Activated CD4-positive, CD25-positive, alpha-beta regulatory T cell treated with anti-CD3 and anti-CD28 coated beads, Interleukin-2, amount 50 U/mL, for 24 hours (primary cell): ENCODE results near the gene PRKN.
"Not testable (repeated sequence)": the region's sequence is repeated elsewhere in the genome, so short reads cannot be mapped to it uniquely, and the experiment has no call there.

Source experiments
- ATAC-seq, 2 donors: fragments of 150-1000 bp; cut with Tn5 transposase; one replicate each; pipeline ENCODE4 v1.10.0; 2021; ENCODE audit warnings: mild to moderate bottlenecking in 1 of 2, moderate library complexity in 1 of 2

PRKN gene

DNA sequence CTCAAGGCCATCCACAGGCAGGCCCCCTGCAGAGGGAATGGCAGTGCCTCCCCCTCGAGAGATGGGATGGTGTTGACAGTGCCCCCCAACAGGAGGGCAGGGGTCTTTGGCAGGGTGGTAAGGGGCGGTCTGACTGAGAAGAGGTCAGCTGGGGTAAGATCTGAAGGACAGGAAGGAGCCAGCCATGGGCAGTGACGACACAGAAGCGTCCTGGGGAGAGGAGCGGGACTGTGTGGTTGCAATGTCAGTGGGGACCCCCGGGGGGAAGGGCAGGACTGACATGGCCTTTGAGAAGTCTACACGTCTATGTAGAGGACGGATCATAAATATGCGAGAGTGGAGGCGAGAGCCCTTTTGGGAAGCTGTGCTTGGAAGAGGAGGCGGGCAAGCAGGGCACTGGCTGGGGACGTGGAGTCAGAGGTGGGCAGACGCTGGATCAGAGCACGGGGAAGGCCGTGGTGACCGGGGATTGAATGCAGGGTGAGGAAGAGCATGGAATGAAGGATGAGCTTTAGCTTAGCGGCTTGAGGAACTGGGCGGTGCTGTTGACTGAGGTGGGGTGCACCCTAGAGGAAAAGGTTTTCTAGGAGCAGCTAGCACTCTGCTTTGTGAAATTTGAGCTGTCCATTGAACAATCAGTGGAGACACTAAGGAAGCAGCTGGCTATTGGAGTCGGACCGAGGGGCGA is 1371.3 kb downstream of the PRKN start:
- no peak for ATAC-seq

DNA sequence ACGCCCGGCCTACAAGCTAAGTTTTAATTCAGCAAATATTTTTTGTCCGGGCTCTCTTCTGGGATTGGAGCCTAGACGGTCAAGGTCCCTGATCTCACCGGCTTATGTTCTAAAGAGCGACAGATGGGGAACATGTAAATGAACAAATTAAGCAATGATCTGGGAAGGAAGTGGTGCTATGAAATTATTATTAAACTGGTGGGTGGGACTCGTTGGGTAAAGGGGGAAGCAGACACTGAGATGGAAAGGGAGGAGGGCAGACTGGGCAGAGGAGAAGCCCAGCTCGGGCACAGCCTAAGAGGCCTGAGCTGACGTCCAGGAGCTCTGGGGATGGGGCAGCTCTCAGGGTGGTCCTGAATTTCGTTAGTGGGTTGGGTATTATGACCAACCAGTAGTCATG is 1371.9 kb downstream of the PRKN start:
- no peak for ATAC-seq

- ATAC-seq, result no peak
Observed at GRCh38 chr6:161354956-161355355, 1372.6 kb downstream of the PRKN start.

DNA sequence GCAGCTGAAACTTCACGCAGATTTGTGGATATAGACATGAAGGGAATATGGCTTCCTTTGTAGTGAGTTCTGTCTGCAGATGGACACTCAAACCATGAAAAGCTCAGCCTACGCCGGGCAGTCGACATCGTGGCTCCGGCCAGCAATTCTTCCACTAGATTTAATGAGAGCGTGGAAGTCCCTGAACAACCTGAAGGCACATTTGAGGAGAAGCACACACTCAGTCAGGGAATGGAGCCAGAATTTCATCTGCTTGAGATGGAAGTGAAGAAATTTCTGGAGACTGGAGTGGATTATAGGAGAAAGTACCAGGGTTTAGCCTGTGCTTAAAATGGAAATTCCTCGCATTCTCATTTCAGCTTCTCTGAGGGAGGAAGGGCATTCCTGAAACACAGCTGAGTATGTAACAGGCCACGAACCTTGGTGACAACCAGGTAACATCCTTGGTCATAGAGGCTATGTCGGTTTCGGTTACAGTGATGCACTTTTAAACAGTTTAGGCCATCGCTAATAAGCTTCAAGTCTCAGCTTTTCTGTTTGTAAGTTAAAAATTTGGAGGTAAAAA is 1373.2 kb downstream of the PRKN start:
- ATAC-seq, result no peak

GRCh38 chr6:161353208-161353613 is 1374.4 kb downstream of the PRKN start:
- ATAC-seq, result no peak

DNA sequence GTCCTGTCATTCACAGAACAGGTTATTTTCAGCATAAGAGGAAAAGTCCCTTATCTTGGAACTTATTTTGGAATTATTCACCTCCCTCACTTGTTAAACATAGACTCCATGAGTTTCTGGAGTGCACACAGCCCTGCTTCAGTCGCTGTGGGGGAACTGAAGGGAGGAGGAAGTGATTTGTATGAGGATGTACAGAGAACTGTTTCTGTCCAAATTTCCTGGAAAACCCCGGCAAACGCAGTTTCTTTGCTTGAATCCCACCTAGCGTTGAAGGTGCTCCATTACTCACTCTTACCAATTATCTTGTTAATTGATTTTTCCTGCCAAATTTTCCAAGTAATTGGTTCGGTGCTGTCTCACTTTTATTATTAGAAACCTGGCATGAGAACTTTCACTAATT is 1375.7 kb downstream of the PRKN start:
- no peak for ATAC-seq

DNA sequence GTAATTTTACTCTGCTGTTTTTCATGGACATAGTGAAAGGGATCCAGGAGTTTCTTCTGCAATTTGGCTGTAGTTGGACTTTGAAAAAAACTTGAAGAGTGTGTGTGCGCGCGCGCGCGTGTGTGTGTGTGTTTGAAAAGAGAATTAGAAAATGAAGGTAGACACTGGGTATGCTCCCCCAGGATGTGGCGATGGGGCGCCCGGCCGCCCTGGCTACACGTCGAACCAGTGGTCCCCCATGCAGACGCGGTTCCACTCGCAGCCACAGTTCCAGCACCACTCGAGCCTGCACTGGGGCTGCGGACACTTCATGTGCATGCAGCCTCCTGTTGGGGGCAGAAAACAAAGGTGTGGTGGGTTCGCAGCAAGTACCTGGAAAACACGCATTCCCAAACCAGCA is 1377.7 kb downstream of the PRKN start:
- ATAC-seq, result no peak

DNA sequence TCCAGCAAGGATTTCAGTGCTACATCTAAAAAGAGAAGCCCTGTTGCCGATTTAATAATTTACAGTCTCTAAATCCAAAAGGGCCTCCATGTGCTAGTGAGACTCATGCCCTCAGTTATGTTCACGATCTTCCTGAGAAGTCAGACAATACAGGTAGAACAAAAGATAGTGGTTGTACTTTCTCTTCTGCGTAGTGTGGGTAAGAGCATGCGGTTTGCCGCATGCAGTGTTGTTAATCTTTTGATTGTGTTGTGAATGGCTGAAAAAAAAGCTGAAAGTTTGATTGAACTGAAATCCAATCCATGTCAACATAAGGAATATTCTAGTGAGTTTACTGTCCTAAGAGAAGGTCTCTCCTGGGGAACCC is 1379.0 kb downstream of the PRKN start:
- ATAC-seq, result no peak

- ATAC-seq, result no peak
Observed at GRCh38 chr6:161347988-161348627, 1379.5 kb downstream of the PRKN start.

GRCh38 chr6:161347125-161347524 is 1380.4 kb downstream of the PRKN start:
- ATAC-seq, result no peak

DNA sequence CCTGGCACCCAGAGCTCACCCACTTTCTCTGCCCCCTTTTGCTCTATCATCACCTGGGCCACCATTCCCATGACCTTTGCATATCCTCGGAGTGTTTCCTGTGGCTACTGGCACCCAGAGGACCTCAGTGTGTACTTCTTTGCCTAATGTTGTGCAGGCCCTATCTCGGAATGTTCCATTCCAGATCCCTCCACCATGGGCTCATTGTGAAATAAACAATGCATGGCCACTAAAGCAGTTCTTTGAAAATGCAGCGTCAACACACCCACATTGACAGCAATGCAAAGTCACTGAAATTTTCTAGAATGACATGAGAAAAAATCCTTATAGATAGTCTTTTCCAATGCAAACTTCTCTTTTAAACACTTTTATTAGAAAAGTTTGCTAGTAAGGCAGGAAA is 1380.8 kb downstream of the PRKN start:
- no peak for ATAC-seq

GRCh38 chr6:161344626-161345025 is 1382.9 kb downstream of the PRKN start:
- no peak for ATAC-seq

DNA sequence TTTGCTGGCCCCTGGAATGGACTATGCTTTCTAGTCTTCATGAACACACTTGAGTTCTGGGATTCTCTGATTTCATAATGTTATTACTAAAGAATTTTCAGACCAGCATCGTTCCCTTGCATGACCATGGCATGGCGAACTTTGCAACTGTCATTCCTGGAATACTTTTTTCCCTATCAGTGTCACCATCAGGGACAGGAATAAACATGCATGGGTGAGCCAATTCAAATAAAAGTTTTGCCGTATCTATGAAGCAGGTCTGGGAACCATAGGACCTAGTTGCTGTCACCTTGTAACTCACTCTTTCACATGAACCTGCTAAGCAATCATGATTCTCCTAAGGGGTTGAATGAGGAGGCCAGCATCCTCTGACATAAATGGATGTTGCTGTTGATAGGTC is 1385.5 kb downstream of the PRKN start:
- ATAC-seq, result no peak

- no peak for ATAC-seq
Observed at GRCh38 chr6:161341638-161342037, 1385.9 kb downstream of the PRKN start.

GRCh38 chr6:161338015-161338414 is 1389.6 kb downstream of the PRKN start:
- ATAC-seq, result no peak

GRCh38 chr6:161336479-161336878 is 1391.1 kb downstream of the PRKN start:
- ATAC-seq, result no peak

DNA sequence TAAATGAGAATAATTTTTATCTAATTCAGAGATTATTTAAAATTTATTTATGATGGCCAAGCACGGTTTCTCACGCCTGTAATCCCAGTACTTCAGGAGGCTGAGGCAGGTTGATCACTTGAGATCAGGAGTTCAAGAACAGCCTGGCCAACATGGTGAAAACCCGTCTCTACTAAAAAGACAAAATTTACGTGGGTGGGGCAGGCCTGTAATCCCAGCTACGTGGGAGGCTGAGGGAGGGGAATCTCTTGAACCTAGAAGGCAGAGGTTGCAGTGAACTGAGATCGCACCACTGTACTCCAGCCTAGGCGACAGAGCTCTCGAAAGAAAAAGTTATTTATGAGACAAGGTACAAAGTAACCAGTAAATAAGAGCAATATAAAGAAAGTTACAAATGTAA is 1394.2 kb downstream of the PRKN start:
- no peak for ATAC-seq

DNA sequence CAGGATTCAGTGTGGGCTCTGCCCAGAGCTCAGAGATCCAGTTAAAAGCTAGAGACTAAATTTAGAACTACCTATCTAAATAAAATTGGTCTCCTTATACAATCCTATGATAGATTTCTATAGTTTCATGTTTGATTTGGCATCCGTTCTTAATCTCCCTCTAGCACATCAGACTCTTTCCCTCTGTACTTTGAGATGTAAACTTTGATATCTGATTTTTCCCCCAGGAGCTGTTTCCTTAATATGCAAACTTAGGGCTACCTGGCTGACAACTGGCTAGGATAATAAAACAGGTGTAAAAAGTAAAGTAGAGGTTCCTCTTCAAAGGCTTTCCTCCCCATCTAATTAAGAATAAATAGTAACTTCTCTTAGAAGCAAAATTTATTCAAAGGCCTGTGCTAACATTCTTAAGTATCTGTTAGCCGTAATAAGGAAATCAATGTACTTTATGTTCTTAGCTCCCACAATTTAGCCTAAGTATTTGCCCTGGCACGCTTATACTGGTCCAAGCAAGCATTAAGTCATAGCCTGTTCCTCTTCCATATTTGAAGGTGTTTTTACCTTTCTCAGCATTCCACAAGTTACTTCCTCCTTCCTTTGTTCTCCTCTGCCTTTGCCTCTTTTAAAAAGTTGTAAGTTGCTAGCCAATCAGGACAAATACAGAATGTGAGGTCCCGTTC is 1396.0 kb downstream of the PRKN start:
- not testable (repeated sequence) for ATAC-seq

DNA sequence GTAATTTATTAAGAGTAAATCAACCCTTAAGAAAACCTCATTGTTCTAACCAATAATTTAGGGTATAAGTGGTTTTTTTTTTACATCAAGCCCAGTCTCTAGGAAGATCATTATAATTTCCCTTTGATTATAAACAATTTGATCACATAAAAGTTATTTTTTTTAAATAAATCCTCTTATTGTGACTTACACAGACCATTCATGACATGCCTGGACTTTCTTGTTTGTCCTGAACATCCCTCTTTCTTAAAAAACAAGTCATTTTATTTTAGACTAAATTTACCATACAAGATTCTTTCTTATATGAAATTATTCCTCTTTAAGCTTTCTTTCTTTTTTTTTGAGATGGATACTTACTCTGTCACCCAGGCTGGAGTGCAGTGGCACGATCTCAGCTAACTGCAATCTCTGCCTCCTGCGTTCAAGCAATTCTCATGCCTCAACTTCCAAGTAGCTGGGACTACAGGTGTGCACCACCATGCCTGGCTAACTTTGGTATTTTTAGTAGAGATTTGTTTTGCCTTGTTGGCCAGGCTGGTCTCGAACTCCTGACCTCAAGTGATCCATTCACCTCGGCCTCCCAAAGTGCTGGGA is 1400.1 kb downstream of the PRKN start:
- no peak for ATAC-seq

- ATAC-seq, result no peak
Observed at GRCh38 chr6:161319231-161319630, 1408.3 kb downstream of the PRKN start.

DNA sequence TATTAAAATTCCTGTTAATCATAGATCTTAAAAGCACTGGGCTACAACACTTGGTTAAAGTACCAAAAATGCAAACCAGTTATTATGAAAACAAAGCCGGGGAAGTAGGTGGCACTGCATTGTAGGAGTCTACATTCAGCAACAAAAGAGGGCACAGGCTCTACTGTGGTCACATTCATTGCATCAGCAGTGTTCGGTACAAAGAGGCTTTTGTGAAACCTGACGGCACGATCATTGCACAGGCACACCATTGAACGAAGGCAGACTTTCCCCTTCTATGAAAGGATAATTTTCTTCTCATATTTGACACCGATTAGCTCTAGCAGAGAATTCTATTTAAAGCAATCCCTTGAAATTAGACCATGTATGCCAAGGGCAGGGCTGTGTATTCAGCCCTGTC is 1409.1 kb downstream of the PRKN start:
- no peak for ATAC-seq

DNA sequence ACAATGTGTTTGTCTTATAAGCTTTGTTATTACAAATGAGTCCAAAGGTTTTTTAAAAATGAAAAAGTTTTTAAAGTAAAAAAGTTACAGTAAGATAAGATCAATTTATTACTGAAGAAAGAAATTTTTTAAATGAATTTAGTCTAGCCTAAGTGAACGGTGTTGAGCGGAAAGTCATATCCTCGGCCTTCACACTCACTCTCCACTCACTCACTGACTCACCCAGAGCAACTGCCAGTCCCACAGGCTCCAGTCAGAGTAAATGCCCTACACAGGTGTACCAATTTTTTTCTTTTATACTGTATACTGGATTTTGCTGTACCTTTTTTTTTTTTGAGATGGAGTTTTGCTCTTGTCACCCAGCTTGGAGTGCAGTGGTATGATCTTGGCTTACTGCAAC is 1411.0 kb downstream of the PRKN start:
- ATAC-seq, result no peak

DNA sequence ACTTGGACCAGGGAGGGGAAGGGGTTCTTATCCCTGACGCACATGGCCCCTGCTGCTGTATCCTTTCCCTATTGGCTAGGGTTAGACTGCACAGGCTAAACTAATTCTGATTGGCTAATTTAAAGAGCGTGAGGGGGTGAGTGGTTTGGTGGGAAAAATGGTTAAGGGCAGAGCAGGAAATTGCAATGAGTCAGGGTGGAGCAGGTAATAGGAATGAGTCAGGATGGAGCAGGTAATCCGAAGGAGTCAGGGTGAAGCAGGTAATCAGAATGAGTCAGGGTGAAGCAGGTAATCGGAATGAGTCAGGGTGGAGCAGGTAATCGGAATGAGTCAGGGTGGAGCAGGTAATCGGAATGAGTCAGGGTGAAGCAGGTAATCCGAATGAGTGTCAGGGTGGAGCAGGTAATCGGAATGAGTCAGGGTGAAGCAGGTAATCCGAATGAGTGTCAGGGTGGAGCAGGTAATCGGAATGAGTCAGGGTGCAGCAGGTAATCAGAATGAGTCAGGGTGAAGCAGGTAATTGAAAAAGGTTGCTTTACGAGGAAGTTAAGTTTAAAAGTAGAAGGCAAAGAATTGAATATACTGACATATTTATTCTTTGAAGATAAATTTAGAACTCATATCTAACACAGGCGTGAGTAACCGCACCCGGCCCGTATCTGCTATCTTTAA is 1412.2 kb downstream of the PRKN start:
- not testable (repeated sequence) for ATAC-seq
